HFFc6 (cell line): Measurements from ENCODE around the gene CSTF2T. TPM values are rescaled to one million over a fixed set of nuclear protein-coding genes. Genes with fewer than 3 reads are reported as not detected.
"Not testable (repeated sequence)": the region's sequence is repeated elsewhere in the genome, so short reads cannot be mapped to it uniquely, and the experiment has no call there.

Experiments
- DNase-seq: peaks from one replicate; pipeline ENCODE4 v3.0.0-alpha.2; 2018
- H3K27ac Mint-ChIP-seq: 2 replicates; pipeline ENCODE4 v1.8.0; 2020; ENCODE audit warnings: mild to moderate bottlenecking, mixed read lengths
- H3K27me3 Mint-ChIP-seq: 2 replicates; pipeline ENCODE4 v1.8.0; 2021; ENCODE audit warnings: mild to moderate bottlenecking, moderate library complexity, mixed read lengths; ENCODE audit not compliant: insufficient read depth
- H3K36me3 Mint-ChIP-seq: 2 replicates; pipeline ENCODE4 v1.8.0; 2021; ENCODE audit warnings: low read depth, mixed read lengths
- H3K4me1 Mint-ChIP-seq: 2 replicates; pipeline ENCODE4 v1.8.0; 2020; ENCODE audit warnings: low read depth, mixed read lengths
- H3K4me3 Mint-ChIP-seq: 2 replicates; pipeline ENCODE4 v1.8.0; 2020; ENCODE audit warnings: mild to moderate bottlenecking, moderate library complexity, mixed read lengths
- H3K9me3 Mint-ChIP-seq: 2 replicates; pipeline ENCODE4 v1.8.0; 2020; ENCODE audit warnings: mild to moderate bottlenecking, mixed read lengths
- total RNA-seq, 6 experiments: library from RNA; stranded (reverse); fragmentation: NEBNext Ultra II Directional; extraction: Animal tissue kit (Norgen Biotek cat#: 25700); gene quantifications; 2 replicates in 1 of 6; 3 replicates in 5 of 6; pipeline ENCODE4 v1.2.3, GENCODE V29; 2021
- TF ChIP-seq, protein P1 (sequence below): fragments of 200-600 bp; sonication (generic); IDR thresholded peaks from 2 replicates; pipeline ENCODE4 v1.5.0; 2021; ENCODE audit warnings: antibody characterized with exemption, mild to moderate bottlenecking

Gene CSTF2T
- total RNA-seq, 6 experiments from 2014 or later = 12.4 to 15.8 (median 15.6) TPM

- Mint-ChIP-seq H3K9me3 (no peaks in the 10 kb centered on the region), H3K4me3 (peak overlapping the region; percentile 98), H3K27me3 (peaks cover 3% of the 10 kb centered on the region; the same call in 1 of the 2 replicates), H3K36me3 (peaks cover 18% of the 10 kb centered on the region), H3K27ac (peak overlapping the region; percentile 99), H3K4me1 (peaks cover 27% of the 10 kb centered on the region)
- DNase-seq = no peak
- TF ChIP-seq, protein P1, sequence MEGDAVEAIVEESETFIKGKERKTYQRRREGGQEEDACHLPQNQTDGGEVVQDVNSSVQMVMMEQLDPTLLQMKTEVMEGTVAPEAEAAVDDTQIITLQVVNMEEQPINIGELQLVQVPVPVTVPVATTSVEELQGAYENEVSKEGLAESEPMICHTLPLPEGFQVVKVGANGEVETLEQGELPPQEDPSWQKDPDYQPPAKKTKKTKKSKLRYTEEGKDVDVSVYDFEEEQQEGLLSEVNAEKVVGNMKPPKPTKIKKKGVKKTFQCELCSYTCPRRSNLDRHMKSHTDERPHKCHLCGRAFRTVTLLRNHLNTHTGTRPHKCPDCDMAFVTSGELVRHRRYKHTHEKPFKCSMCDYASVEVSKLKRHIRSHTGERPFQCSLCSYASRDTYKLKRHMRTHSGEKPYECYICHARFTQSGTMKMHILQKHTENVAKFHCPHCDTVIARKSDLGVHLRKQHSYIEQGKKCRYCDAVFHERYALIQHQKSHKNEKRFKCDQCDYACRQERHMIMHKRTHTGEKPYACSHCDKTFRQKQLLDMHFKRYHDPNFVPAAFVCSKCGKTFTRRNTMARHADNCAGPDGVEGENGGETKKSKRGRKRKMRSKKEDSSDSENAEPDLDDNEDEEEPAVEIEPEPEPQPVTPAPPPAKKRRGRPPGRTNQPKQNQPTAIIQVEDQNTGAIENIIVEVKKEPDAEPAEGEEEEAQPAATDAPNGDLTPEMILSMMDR = no peak
Observed at GRCh38 chr10:51698473-51699063, 827 bp downstream of the CSTF2T start.

DNA sequence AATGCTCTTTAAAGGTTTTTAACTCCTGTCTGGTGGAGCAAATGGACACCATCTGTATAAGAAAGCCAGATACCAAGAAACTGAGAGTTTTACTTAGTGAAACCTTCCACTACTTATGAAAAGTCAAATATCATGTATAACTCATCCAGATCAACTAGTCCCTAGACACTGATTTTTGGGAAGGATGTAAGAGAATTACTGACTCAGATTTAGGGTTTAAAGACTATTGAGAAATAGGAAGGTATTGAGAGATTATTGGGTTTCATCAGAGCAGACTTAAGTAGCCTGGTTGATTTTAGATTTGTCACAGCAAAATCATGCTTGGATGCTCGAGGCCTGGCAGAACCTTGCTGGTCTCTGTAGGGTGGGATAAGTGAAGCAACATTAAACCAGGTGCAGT lies 3.1 kb downstream of the CSTF2T start:
- TF ChIP-seq, protein P1 = no peak
- H3K9me3 Mint-ChIP-seq = no peaks in the 10 kb centered on the region
- peaks cover 18% of the 10 kb centered on the region for H3K36me3 Mint-ChIP-seq
- H3K4me3 Mint-ChIP-seq = no peak overlapping the region
- DNase-seq = no peak
- H3K4me1 Mint-ChIP-seq = peaks cover 27% of the 10 kb centered on the region
- no peak overlapping the region; the same call in 1 of the 2 replicates for H3K27ac Mint-ChIP-seq
- H3K27me3 Mint-ChIP-seq = peaks cover 3% of the 10 kb centered on the region

DNA sequence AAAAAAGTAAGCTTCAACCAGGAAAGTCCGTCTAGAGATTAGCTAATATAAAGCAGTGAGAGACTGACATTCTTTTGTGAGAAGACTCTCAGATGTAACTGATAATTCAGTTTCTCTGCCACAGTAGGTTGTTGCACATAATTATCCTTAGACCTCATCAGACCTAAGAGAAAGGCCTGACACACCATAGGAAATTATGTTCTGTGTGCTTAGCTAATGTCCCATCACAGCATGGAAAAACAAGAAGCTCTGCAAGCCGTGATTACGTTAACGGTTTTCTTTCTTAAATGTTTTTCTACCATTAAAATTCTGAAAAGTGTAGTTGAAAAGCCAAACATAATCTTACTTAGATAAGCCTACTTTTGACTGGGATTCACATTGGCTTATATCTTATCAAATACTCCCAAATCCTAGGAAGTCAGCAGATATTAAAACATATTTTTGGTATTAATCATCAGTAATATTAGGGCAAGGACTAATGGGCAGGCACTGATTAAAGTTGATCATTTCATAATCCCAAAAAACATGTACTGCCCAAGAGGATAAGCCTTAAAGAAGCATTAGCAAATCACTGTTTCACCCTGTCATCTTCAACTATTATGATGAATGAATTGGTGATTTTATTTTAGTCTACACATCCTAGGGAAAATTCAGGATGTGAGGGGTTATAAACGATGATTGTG lies 5.2 kb downstream of the CSTF2T start:
- TF ChIP-seq, protein P1 = no peak
- Mint-ChIP-seq H3K27ac (no peak overlapping the region), H3K4me3 (no peak overlapping the region), H3K36me3 (peaks cover 17% of the 10 kb centered on the region), H3K4me1 (peaks cover 27% of the 10 kb centered on the region), H3K27me3 (no peaks in the 10 kb centered on the region; the same call in 1 of the 2 replicates), H3K9me3 (no peaks in the 10 kb centered on the region)
- no peak for DNase-seq

- peaks cover 5% of the 10 kb centered on the region; the same call in 1 of the 2 replicates for H3K4me1 Mint-ChIP-seq
- TF ChIP-seq, protein P1 = no peak
- no peak overlapping the region for H3K4me3 Mint-ChIP-seq
- H3K27ac Mint-ChIP-seq = no peak overlapping the region
- no peaks in the 10 kb centered on the region for H3K9me3 Mint-ChIP-seq
- DNase-seq = no peak
- H3K36me3 Mint-ChIP-seq = no peaks in the 10 kb centered on the region
- peaks cover 1% of the 10 kb centered on the region for H3K27me3 Mint-ChIP-seq
Observed at GRCh38 chr10:51691135-51691534, 8.3 kb downstream of the CSTF2T start.

DNA sequence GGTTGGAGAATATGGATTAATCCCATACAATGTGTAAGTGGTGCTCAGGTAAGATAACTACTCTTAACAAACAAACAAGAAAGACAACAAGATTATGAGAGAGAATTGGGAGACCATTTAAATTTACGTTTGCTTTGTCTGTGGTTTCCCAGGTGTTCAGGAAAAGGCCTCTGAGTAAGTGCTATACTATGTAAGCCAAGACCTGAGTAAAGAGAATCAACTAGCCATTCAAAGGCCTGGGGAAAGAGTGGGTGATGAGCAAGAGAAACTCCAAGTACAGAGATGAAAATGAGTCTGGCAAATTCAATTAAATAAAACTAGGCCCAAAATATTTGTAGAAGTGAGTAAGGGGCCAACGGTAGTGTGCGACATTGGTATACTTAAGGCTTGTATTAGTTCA lies 9.9 kb downstream of the CSTF2T start:
- Mint-ChIP-seq H3K27ac (no peak overlapping the region), H3K27me3 (peaks cover 1% of the 10 kb centered on the region), H3K4me1 (peaks cover 5% of the 10 kb centered on the region; the same call in 1 of the 2 replicates), H3K4me3 (no peak overlapping the region), H3K36me3 (no peaks in the 10 kb centered on the region), H3K9me3 (no peaks in the 10 kb centered on the region)
- TF ChIP-seq, protein P1 = no peak
- DNase-seq = no peak

GRCh38 chr10:51688826-51689225 lies 10.6 kb downstream of the CSTF2T start:
- not testable (repeated sequence) for H3K27ac Mint-ChIP-seq, H3K9me3 Mint-ChIP-seq, H3K36me3 Mint-ChIP-seq, H3K4me3 Mint-ChIP-seq, DNase-seq, H3K27me3 Mint-ChIP-seq, H3K4me1 Mint-ChIP-seq
